Uterus (tissue), 2 donors: ENCODE data around the gene ZSWIM6.

Experiments
- POLR2A ChIP-seq, 2 donors: fragments of 450-650 bp; IDR thresholded peaks; one replicate each; pipeline ENCODE4 v1.6.1; 2016; ENCODE audit warnings: antibody characterized with exemption in 2 of 2, mild to moderate bottlenecking in 1 of 2, moderate library complexity in 1 of 2
- TF ChIP-seq, protein P1 (sequence below), 4 experiments: fragments of 200-600 bp in 2 of 4; fragments of 450-650 bp in 2 of 4; sonication (generic) in 2 of 4; IDR thresholded peaks; one replicate each; pipeline ENCODE4 v1.5.1; 2016 to 2019; ENCODE audit warnings: antibody characterized with exemption in 4 of 4, mild to moderate bottlenecking in 2 of 4, moderate library complexity in 1 of 4

DNA sequence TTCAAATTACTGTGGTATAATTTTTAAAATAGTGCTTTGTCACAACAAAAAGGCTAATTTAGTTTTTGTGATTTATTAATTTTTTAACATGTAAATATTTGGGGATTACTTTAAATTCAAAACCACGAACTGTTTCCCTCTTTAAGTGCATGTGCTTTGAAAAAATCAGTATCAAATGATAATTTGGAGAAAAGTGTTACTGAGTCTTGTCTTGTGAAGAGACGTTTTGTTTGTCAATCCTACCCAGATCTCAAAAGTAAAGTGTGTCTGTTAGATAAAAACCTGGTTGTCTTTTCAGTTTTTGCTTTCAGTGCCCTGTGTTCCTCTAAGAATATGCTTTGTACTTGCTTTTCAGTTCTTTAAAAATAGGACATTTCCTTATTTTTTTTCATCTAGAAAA lies 7.7 kb downstream of the ZSWIM6 start:
- TF ChIP-seq POLR2A (IDR thresholded peaks at IDR 0.05) = no peak
- TF ChIP-seq, protein P1, sequence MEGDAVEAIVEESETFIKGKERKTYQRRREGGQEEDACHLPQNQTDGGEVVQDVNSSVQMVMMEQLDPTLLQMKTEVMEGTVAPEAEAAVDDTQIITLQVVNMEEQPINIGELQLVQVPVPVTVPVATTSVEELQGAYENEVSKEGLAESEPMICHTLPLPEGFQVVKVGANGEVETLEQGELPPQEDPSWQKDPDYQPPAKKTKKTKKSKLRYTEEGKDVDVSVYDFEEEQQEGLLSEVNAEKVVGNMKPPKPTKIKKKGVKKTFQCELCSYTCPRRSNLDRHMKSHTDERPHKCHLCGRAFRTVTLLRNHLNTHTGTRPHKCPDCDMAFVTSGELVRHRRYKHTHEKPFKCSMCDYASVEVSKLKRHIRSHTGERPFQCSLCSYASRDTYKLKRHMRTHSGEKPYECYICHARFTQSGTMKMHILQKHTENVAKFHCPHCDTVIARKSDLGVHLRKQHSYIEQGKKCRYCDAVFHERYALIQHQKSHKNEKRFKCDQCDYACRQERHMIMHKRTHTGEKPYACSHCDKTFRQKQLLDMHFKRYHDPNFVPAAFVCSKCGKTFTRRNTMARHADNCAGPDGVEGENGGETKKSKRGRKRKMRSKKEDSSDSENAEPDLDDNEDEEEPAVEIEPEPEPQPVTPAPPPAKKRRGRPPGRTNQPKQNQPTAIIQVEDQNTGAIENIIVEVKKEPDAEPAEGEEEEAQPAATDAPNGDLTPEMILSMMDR (IDR thresholded peaks at IDR 0.05) = no peak
